Keratinocyte (primary cell): ENCODE results near the gene MTM1. TPM values are rescaled to one million over a fixed set of nuclear protein-coding genes. Genes with fewer than 3 reads are reported as not detected.

Source experiments
- DNase-seq: peaks from one replicate; pipeline ENCODE4 v3.0.0-alpha.2; 2011; ENCODE audit warnings: low read depth, missing footprints, low spot score
- FAIRE-seq: peaks from 2 replicates; lab custom pipeline; 2011; peaks lifted over from hg19 to GRCh38; lab: Jason Lieb, UNC
- H2AFZ ChIP-seq: 2 replicates; pipeline ENCODE4 v1.6.0; 2012; ENCODE audit warnings: low read length, control low read depth, inconsistent platforms; ENCODE audit not compliant: control insufficient read depth
- H3K27ac ChIP-seq: 2 replicates; pipeline ENCODE4 v1.5.1; 2011; ENCODE audit warnings: low read length; ENCODE audit not compliant: control insufficient read depth, insufficient read depth
- H3K27me3 ChIP-seq: 3 replicates; pipeline ENCODE4 v1.6.0; 2011; ENCODE audit warnings: low read length; ENCODE audit not compliant: control insufficient read depth, insufficient read depth; ENCODE audit errors: extremely low read depth
- H3K36me3 ChIP-seq, 2 experiments: 2 replicates in 1 of 2; 3 replicates in 1 of 2; pipeline ENCODE4 v1.5.1; 2011; ENCODE audit warnings: low read length in 2 of 2, mild to moderate bottlenecking in 1 of 2; ENCODE audit not compliant: control insufficient read depth in 2 of 2, insufficient read depth in 2 of 2; ENCODE audit errors: extremely low read depth in 1 of 2
- H3K4me1 ChIP-seq: 3 replicates; pipeline ENCODE4 v1.5.1; 2011; ENCODE audit warnings: low read length; ENCODE audit not compliant: control insufficient read depth, insufficient read depth; ENCODE audit errors: extremely low read depth
- H3K4me2 ChIP-seq: 3 replicates; pipeline ENCODE4 v1.6.0; 2011; ENCODE audit warnings: low read depth, low read length; ENCODE audit not compliant: control insufficient read depth, insufficient read depth; ENCODE audit errors: extremely low read depth
- H3K4me3 ChIP-seq, 3 experiments: fragments of 200-600 bp in 1 of 3; sonication (generic) in 1 of 3; 2 replicates in 2 of 3; 3 replicates in 1 of 3; pipeline ENCODE4 v1.5.1; 2011 to 2016; ENCODE audit warnings: low read length in 3 of 3, mild to moderate bottlenecking in 3 of 3, control low read depth in 2 of 3, inconsistent platforms in 1 of 3, low read depth in 1 of 3, mixed read lengths in 1 of 3, mixed run types in 1 of 3, moderate library complexity in 1 of 3; ENCODE audit not compliant: control insufficient read depth in 2 of 3, insufficient read depth in 2 of 3; ENCODE audit errors: extremely low read depth in 1 of 3
- H3K79me2 ChIP-seq: 2 replicates; pipeline ENCODE4 v1.6.0; 2012; ENCODE audit warnings: low read length; ENCODE audit not compliant: control insufficient read depth, insufficient read depth
- H3K9ac ChIP-seq: 3 replicates; pipeline ENCODE4 v1.6.0; 2011; ENCODE audit warnings: low read length; ENCODE audit not compliant: control insufficient read depth, insufficient read depth; ENCODE audit errors: extremely low read depth
- H3K9me1 ChIP-seq: 3 replicates; pipeline ENCODE4 v1.6.0; 2011; ENCODE audit warnings: low read length; ENCODE audit not compliant: control insufficient read depth, insufficient read depth; ENCODE audit errors: extremely low read depth
- H3K9me3 ChIP-seq: 2 replicates; pipeline ENCODE4 v1.5.1; 2012; ENCODE audit warnings: low read depth, low read length; ENCODE audit not compliant: control insufficient read depth
- H4K20me1 ChIP-seq: 3 replicates; pipeline ENCODE4 v1.6.0; 2011; ENCODE audit warnings: low read length; ENCODE audit not compliant: control insufficient read depth, insufficient read depth; ENCODE audit errors: extremely low read depth
- EZH2 ChIP-seq: IDR thresholded peaks from one replicate; pipeline ENCODE4 v1.6.1; 2012; ENCODE audit warnings: inconsistent platforms, mild to moderate bottlenecking, low read length, moderate library complexity
- dilution Hi-C: fragments of 300-500 bp; cut with MboI; formaldehyde crosslinking; loops from one replicate; pipeline ENCODE4 v1.7.0; 2020; ENCODE audit warnings: low sequenced_read_pairs; ENCODE audit not compliant: extremely low pct_ligation_motif_present
- polyA plus RNA-seq, 5 experiments: library from polyadenylated mRNA; depleted of rRNA in 3 of 5; stranded (reverse) in 3 of 5; stranded (forward) in 1 of 5; unstranded in 1 of 5; fragments of >200 nt; gene quantifications; 1 replicate in 1 of 5; 2 replicates in 3 of 5; 3 replicates in 1 of 5; pipeline versions ENCODE4 v1.2.1 to v1.2.3, GENCODE V29; 2011 to 2012; ENCODE audit warnings: missing spikeins in 2 of 5, low read depth in 1 of 5, low replicate concordance in 1 of 5
- TF ChIP-seq, protein P1 (sequence below), 3 experiments: IDR thresholded peaks in 1 of 3; conservative IDR thresholded peaks in 1 of 3; optimal IDR thresholded peaks in 1 of 3; 2 replicates in 2 of 3; 3 replicates in 1 of 3; pipeline versions ENCODE3 to v1.5.1; 2011; ENCODE audit warnings: low read length in 3 of 3, mild to moderate bottlenecking in 3 of 3, moderate library complexity in 2 of 3, control low read depth in 1 of 3, inconsistent platforms in 1 of 3; ENCODE audit not compliant: insufficient read depth in 2 of 3; ENCODE audit errors: extremely low read depth in 1 of 3

MTM1 gene
- polyA plus RNA-seq, 1 donor (not counting 4 experiments of a cell fraction or from before 2014, with no cell fraction given), result 13.9 TPM

- Histone ChIP-seq H3K9me1 (no peaks in the 10 kb centered on the region), H2AFZ (no peak overlapping the region), H3K27me3 (no peaks in the 10 kb centered on the region), H4K20me1 (no peaks in the 10 kb centered on the region), H3K4me3 (peak overlapping the region in 2 of 3 experiments; percentile 36 to 59), H3K4me2 (peak overlapping the region; percentile 93), H3K36me3 (peaks cover 0 to 4% of the 10 kb centered on the region in 2 experiments), H3K27ac (peak overlapping the region; percentile 98), H3K9me3 (peaks cover 5% of the 10 kb centered on the region), H3K79me2 (peaks cover 37% of the 10 kb centered on the region), H3K4me1 (peaks cover 27% of the 10 kb centered on the region), H3K9ac (peak overlapping the region; percentile 80)
- DNase-seq, result no peak
- FAIRE-seq, result no peak
- TF ChIP-seq, protein P1, sequence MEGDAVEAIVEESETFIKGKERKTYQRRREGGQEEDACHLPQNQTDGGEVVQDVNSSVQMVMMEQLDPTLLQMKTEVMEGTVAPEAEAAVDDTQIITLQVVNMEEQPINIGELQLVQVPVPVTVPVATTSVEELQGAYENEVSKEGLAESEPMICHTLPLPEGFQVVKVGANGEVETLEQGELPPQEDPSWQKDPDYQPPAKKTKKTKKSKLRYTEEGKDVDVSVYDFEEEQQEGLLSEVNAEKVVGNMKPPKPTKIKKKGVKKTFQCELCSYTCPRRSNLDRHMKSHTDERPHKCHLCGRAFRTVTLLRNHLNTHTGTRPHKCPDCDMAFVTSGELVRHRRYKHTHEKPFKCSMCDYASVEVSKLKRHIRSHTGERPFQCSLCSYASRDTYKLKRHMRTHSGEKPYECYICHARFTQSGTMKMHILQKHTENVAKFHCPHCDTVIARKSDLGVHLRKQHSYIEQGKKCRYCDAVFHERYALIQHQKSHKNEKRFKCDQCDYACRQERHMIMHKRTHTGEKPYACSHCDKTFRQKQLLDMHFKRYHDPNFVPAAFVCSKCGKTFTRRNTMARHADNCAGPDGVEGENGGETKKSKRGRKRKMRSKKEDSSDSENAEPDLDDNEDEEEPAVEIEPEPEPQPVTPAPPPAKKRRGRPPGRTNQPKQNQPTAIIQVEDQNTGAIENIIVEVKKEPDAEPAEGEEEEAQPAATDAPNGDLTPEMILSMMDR (optimal IDR thresholded peaks at IDR 0.05 in 1 of 3, IDR thresholded peaks at IDR 0.05 in 1 of 3, conservative IDR thresholded peaks at IDR 0.05 in 1 of 3; ENCODE audit: extremely low read depth in 1 of 3, insufficient read depth in 2 of 3, low read length in 3 of 3), result no peak
- TF ChIP-seq EZH2, result no peak
- dilution Hi-C loops, result no loop called here
Measured at GRCh38 chrX:150694738-150695410, 126.5 kb downstream of the MTM1 start.

DNA sequence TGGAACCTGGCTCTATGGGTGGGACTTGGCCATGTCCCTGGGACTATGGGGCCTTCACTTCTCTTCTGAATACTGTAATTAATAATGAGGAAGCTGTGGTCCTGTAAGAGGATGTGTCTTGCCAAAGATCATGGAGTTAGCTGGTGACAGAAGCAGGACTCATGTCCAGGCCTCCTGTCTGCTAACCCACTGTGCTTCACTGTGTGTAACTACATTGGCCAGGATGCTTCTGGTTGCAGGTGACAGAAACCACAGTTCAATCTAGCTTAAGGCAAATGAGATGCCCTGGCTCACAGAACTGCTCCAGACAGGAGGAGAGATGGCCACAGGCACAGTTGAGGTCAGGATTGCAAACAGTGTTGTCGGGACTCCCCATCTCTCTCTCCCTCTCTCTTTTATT is 127.9 kb downstream of the MTM1 start:
- dilution Hi-C loops, result no loop called here
- Histone ChIP-seq H3K9me3 (no peaks in the 10 kb centered on the region), H3K79me2 (peaks cover 43% of the 10 kb centered on the region), H3K27ac (no peak overlapping the region), H3K4me2 (peak overlapping the region; percentile 19), H3K4me1 (peaks cover 25% of the 10 kb centered on the region), H3K9me1 (no peaks in the 10 kb centered on the region), H3K9ac (no peak overlapping the region), H3K27me3 (no peaks in the 10 kb centered on the region), H3K36me3 (peaks cover 0 to 4% of the 10 kb centered on the region in 2 experiments), H2AFZ (no peak overlapping the region), H3K4me3 (no peak overlapping the region), H4K20me1 (no peaks in the 10 kb centered on the region)
- DNase-seq, result no peak
- TF ChIP-seq EZH2, result no peak
- TF ChIP-seq, protein P1 (optimal IDR thresholded peaks at IDR 0.05 in 1 of 3, IDR thresholded peaks at IDR 0.05 in 1 of 3, conservative IDR thresholded peaks at IDR 0.05 in 1 of 3; ENCODE audit: extremely low read depth in 1 of 3, insufficient read depth in 2 of 3, low read length in 3 of 3), result no peak
- FAIRE-seq, result no peak
